Neural cell (in vitro differentiated cells): ENCODE measurements around the gene ARPC5.

ENCODE experiments used
- SMC3 ChIP-seq: fragments of 450-650 bp; conservative IDR thresholded peaks from 2 replicates; pipeline ENCODE4 v1.6.1; 2014; ENCODE audit warnings: antibody characterized with exemption, mild to moderate bottlenecking, moderate library complexity; ENCODE audit not compliant: poor library complexity
- TAF1 ChIP-seq: IDR thresholded peaks from 2 replicates; pipeline ENCODE4 v1.6.1; 2012; ENCODE audit warnings: low read depth
- TF ChIP-seq, protein P1 (sequence below): fragments of 450-650 bp; IDR thresholded peaks from 2 replicates; pipeline ENCODE4 v1.5.1; 2014; ENCODE audit warnings: antibody characterized with exemption, mild to moderate bottlenecking, moderate library complexity; ENCODE audit not compliant: poor library complexity, severe bottlenecking

DNA sequence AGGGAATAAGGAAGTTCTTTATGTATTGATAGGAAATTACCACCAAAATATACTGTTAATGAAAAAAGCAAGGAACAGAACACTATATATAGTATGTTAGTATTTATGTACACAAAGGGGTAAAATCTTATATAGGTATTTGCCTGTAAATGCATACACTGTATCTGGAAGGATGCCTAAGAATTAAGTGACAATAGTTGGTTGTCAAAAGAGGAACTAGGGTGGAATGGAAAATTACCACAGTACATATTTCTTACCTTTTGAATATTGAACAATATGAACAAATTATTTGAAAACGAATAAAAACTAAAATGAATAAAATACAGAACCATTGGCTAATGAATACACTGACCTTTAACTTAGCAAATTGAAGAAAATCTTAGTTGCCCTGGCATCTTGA lies 13.6 kb downstream of the ARPC5 start:
- TF ChIP-seq, protein P1, sequence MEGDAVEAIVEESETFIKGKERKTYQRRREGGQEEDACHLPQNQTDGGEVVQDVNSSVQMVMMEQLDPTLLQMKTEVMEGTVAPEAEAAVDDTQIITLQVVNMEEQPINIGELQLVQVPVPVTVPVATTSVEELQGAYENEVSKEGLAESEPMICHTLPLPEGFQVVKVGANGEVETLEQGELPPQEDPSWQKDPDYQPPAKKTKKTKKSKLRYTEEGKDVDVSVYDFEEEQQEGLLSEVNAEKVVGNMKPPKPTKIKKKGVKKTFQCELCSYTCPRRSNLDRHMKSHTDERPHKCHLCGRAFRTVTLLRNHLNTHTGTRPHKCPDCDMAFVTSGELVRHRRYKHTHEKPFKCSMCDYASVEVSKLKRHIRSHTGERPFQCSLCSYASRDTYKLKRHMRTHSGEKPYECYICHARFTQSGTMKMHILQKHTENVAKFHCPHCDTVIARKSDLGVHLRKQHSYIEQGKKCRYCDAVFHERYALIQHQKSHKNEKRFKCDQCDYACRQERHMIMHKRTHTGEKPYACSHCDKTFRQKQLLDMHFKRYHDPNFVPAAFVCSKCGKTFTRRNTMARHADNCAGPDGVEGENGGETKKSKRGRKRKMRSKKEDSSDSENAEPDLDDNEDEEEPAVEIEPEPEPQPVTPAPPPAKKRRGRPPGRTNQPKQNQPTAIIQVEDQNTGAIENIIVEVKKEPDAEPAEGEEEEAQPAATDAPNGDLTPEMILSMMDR: no peak
- TF ChIP-seq SMC3: no peak
- TF ChIP-seq TAF1: no peak
